Transverse colon (tissue), 4 donors: Measurements from ENCODE around the gene BCAP29. TPM values are rescaled to one million over a fixed set of nuclear protein-coding genes. Genes with fewer than 3 reads are reported as not detected.

ENCODE experiments used
- DNase-seq: peaks from one replicate; pipeline ENCODE4 v3.0.0-alpha.2; 2019
- H3K27ac ChIP-seq, 4 donors: fragments of 200-600 bp; sonication (generic); 2 replicates each; pipeline ENCODE4 v1.5.1; 2016 to 2018; ENCODE audit warnings: inconsistent platforms in 4 of 4
- H3K27me3 ChIP-seq: fragments of 200-600 bp; sonication (generic); 2 replicates; pipeline ENCODE4 v1.5.1; 2017; ENCODE audit warnings: inconsistent platforms
- H3K36me3 ChIP-seq, 4 donors: fragments of 200-600 bp; sonication (generic); 2 replicates each; pipeline ENCODE4 v1.5.1; 2017 to 2019; ENCODE audit warnings: inconsistent platforms in 4 of 4
- H3K4me1 ChIP-seq, 4 donors: fragments of 200-600 bp; sonication (generic); 2 replicates each; pipeline ENCODE4 v1.5.1; 2017 to 2020; ENCODE audit warnings: inconsistent platforms in 4 of 4
- H3K4me3 ChIP-seq, 4 donors: fragments of 200-600 bp; sonication (generic); 1 replicate in 1 of 4; 2 replicates in 3 of 4; pipeline versions ENCODE4 v1.5.1 to v1.6.1; 2017 to 2019; ENCODE audit warnings: inconsistent platforms in 4 of 4
- H3K9me3 ChIP-seq, 2 donors: fragments of 200-600 bp; sonication (generic); 2 replicates each; pipeline ENCODE4 v1.5.1; 2017 to 2019; ENCODE audit warnings: inconsistent platforms in 2 of 2
- CTCF ChIP-seq, 5 experiments: fragments of 200-600 bp in 3 of 5; fragments of 450-650 bp in 2 of 5; sonication (generic) in 3 of 5; IDR thresholded peaks; 1 replicate in 2 of 5; 2 replicates in 3 of 5; pipeline ENCODE4 v1.5.1; 2016 to 2017; ENCODE audit warnings: antibody characterized with exemption in 5 of 5, inconsistent platforms in 3 of 5, mild to moderate bottlenecking in 2 of 5, moderate library complexity in 1 of 5
- EP300 ChIP-seq: sonication (generic); formaldehyde crosslinking; IDR thresholded peaks from one replicate; pipeline ENCODE4 v1.6.1; 2017; ENCODE audit warnings: antibody characterized with exemption, low read depth
- POLR2A ChIP-seq: fragments of 450-650 bp; IDR thresholded peaks from one replicate; pipeline ENCODE4 v1.6.1; 2016; ENCODE audit warnings: antibody characterized with exemption, mild to moderate bottlenecking, moderate library complexity
- POLR2AphosphoS5 ChIP-seq, 3 donors: sonication (generic); formaldehyde crosslinking; IDR thresholded peaks; one replicate each; pipeline ENCODE4 v1.6.1; 2016; ENCODE audit warnings: antibody characterized with exemption in 3 of 3
- WGBS, 2 donors: methylation state at CpG; one replicate each; pipeline ENCODE4 v1.1.5; 2018; ENCODE audit warnings: low coverage in 1 of 2; 5-methylcytosine and 5-hydroxymethylcytosine counted together
- in situ Hi-C, 4 donors: fragments of 200-750 bp; cut with MboI; loops; one replicate each; pipeline versions ENCODE4 v1.15.0 to v1.15.1; 2017; ENCODE audit warnings: low sequenced_read_pairs in 3 of 4, low pct_ligation_motif_present in 1 of 4, low pct_unique_long_range_greater_than_20kb in 1 of 4
- intact Hi-C: fragments of 100-400 bp; cut with DNase I; formaldehyde crosslinking; loops from one replicate; pipeline ENCODE4 v1.15.1; 2023; ENCODE audit warnings: low total_unique reads
- total RNA-seq, 4 donors: library from RNA; depleted of rRNA; stranded (reverse); fragments of >200 nt; gene quantifications; one replicate each; pipeline ENCODE4 v1.1.0, GENCODE V29; 2016

BCAP29 gene
- total RNA-seq, 4 donors from 2014 or later = 8.6 to 96.5 (median 73.1) TPM

- no peak for TF ChIP-seq POLR2A
- no peak for TF ChIP-seq CTCF (IDR thresholded peaks at IDR 0.05)
- TF ChIP-seq EP300 = no peak
- no peak for TF ChIP-seq POLR2AphosphoS5 (IDR thresholded peaks at IDR 0.05)
- no peaks in the 10 kb centered on the region for H3K9me3 ChIP-seq
- no peaks in the 10 kb centered on the region for H3K27me3 ChIP-seq
- whole genome bisulfite sequencing, 2 donors = 69 to 73% methylated on average over 9 of the region's 9 CpGs
- no peak overlapping the region for H3K4me3 ChIP-seq
- DNase-seq = no peak
- intact Hi-C loops = loop anchor here (5.0 kb wide), 1 partner anchor 617 kb away; no protein-coding TSS in a partner anchor
- H3K4me1 ChIP-seq = peaks cover 0 to 10% (median 0%) of the 10 kb centered on the region in 4 donors
- no peaks in the 10 kb centered on the region for H3K36me3 ChIP-seq
- in situ Hi-C loops = no loop called here
- H3K27ac ChIP-seq = no peak overlapping the region
These were observed 64.4 kb downstream of the BCAP29 start for GRCh38 chr7:107644309-107644974.

GRCh38 chr7:107652642-107653041 is 72.6 kb downstream of the BCAP29 start:
- in situ Hi-C loops (no loop called here), intact Hi-C loops (no loop called here)
- H3K27ac ChIP-seq = no peak overlapping the region
- no peak for DNase-seq
- no peaks in the 10 kb centered on the region for H3K9me3 ChIP-seq
- TF ChIP-seq EP300 = no peak
- TF ChIP-seq POLR2AphosphoS5 (IDR thresholded peaks at IDR 0.05) = no peak
- no peak for TF ChIP-seq CTCF (IDR thresholded peaks at IDR 0.05)
- TF ChIP-seq POLR2A = no peak
- WGBS, 2 donors = 97 to 100% methylated on average over 4 to 5 of the region's 5 CpGs
- no peaks in the 10 kb centered on the region for H3K27me3 ChIP-seq
- no peak overlapping the region for H3K4me3 ChIP-seq
- H3K4me1 ChIP-seq = no peaks in the 10 kb centered on the region
- no peaks in the 10 kb centered on the region for H3K36me3 ChIP-seq

- H3K9me3 ChIP-seq = no peaks in the 10 kb centered on the region
- DNase-seq = no peak
- H3K36me3 ChIP-seq = no peaks in the 10 kb centered on the region
- TF ChIP-seq EP300 (no peak), CTCF (IDR thresholded peaks at IDR 0.05) (no peak), POLR2AphosphoS5 (IDR thresholded peaks at IDR 0.05) (no peak), POLR2A (no peak)
- H3K27ac ChIP-seq = no peak overlapping the region
- in situ Hi-C loops (no loop called here), intact Hi-C loops (no loop called here)
- H3K4me1 ChIP-seq = peaks cover 6 to 20% (median 18%) of the 10 kb centered on the region in 4 donors
- peaks cover 55% of the 10 kb centered on the region for H3K27me3 ChIP-seq
- no peak overlapping the region for H3K4me3 ChIP-seq
These were observed 78.4 kb downstream of the BCAP29 start for GRCh38 chr7:107658467-107658866.

- 73 to 87% methylated on average over 4 of the region's 4 CpGs for WGBS, 2 donors
- Histone ChIP-seq H3K27ac (no peak overlapping the region), H3K27me3 (peaks cover 65% of the 10 kb centered on the region)
These were observed 79.6 kb downstream of the BCAP29 start for GRCh38 chr7:107659666-107660065.

More at GRCh38 chr7:107659666-107660065, 79.6 kb downstream of the BCAP29 start:
- H3K9me3 ChIP-seq = no peaks in the 10 kb centered on the region
- no peak for DNase-seq
- no peak for TF ChIP-seq EP300
- no peak for TF ChIP-seq POLR2AphosphoS5 (IDR thresholded peaks at IDR 0.05)
- TF ChIP-seq CTCF (IDR thresholded peaks at IDR 0.05) = no peak
- no peak for TF ChIP-seq POLR2A
- in situ Hi-C loops = no loop called here
- no peak overlapping the region for H3K4me3 ChIP-seq
- peaks cover 6 to 20% (median 18%) of the 10 kb centered on the region in 4 donors for H3K4me1 ChIP-seq
- no peaks in the 10 kb centered on the region for H3K36me3 ChIP-seq
- intact Hi-C loops = no loop called here
